Gastroesophageal sphincter (tissue), 4 donors: ENCODE results near the gene EBLN2. TPM values are rescaled to one million over a fixed set of nuclear protein-coding genes. Genes with fewer than 3 reads are reported as not detected.
A peak's percentile ranks its signal among the peaks of the same experiment; 100 is the strongest.
"Not testable (repeated sequence)": the region's sequence is repeated elsewhere in the genome, so short reads cannot be mapped to it uniquely, and the experiment has no call there.

Source experiments
- ATAC-seq: fragments of 150-250 bp; one replicate; pipeline ENCODE4 v1.9.1; 2016; ENCODE audit warnings: mild to moderate bottlenecking, moderate library complexity
- H3K27ac ChIP-seq, 4 donors: fragments of 200-600 bp; sonication (generic) in 3 of 4; 1 replicate in 3 of 4; 2 replicates in 1 of 4; pipeline ENCODE4 v1.5.1; 2016 to 2019
- H3K27me3 ChIP-seq: fragments of 200-600 bp; sonication (generic); one replicate; pipeline ENCODE4 v1.5.1; 2019
- H3K36me3 ChIP-seq, 2 donors: fragments of 200-600 bp; sonication (generic); one replicate each; pipeline ENCODE4 v1.5.1; 2019; ENCODE audit warnings: control low read depth in 1 of 2
- H3K4me1 ChIP-seq, 3 donors: fragments of 200-600 bp; sonication (generic); 1 replicate in 2 of 3; 2 replicates in 1 of 3; pipeline ENCODE4 v1.5.1; 2016 to 2019; ENCODE audit warnings: control low read depth in 2 of 3
- H3K4me3 ChIP-seq, 2 donors: fragments of 200-600 bp; sonication (generic); one replicate each; pipeline ENCODE4 v1.5.1; 2019; ENCODE audit warnings: mild to moderate bottlenecking in 1 of 2, moderate library complexity in 1 of 2
- H3K9me3 ChIP-seq, 3 donors: fragments of 200-600 bp; sonication (generic); one replicate each; pipeline ENCODE4 v1.5.1; 2017 to 2019; ENCODE audit warnings: control low read depth in 2 of 3
- CTCF ChIP-seq, 4 experiments: fragments of 200-600 bp in 2 of 4; fragments of 450-650 bp in 2 of 4; sonication (generic) in 1 of 4; IDR thresholded peaks; one replicate each; pipeline ENCODE4 v1.5.1; 2017 to 2019; ENCODE audit warnings: antibody characterized with exemption in 4 of 4, mild to moderate bottlenecking in 2 of 4, moderate library complexity in 2 of 4
- EP300 ChIP-seq: sonication (generic); formaldehyde crosslinking; IDR thresholded peaks from one replicate; pipeline ENCODE4 v1.6.1; 2017; ENCODE audit warnings: antibody characterized with exemption, mild to moderate bottlenecking
- POLR2A ChIP-seq, 2 donors: fragments of 450-650 bp; IDR thresholded peaks; one replicate each; pipeline ENCODE4 v1.6.1; 2017; ENCODE audit warnings: antibody characterized with exemption in 2 of 2, mild to moderate bottlenecking in 2 of 2, moderate library complexity in 1 of 2
- POLR2AphosphoS5 ChIP-seq: sonication (generic); formaldehyde crosslinking; IDR thresholded peaks from one replicate; pipeline ENCODE4 v1.6.1; 2017; ENCODE audit warnings: antibody characterized with exemption
- WGBS, 2 donors: methylation state at CpG; one replicate each; pipeline ENCODE4 v1.1.5; 2018; ENCODE audit warnings: low coverage in 1 of 2; 5-methylcytosine and 5-hydroxymethylcytosine counted together
- total RNA-seq, 4 donors: library from RNA; depleted of rRNA; stranded (reverse); fragments of >200 nt; gene quantifications; one replicate each; pipeline ENCODE4 v1.1.0, GENCODE V29; 2016

EBLN2 gene
- total RNA-seq, 4 donors from 2014 or later, result 2.3 to 8.9 (median 5.0) TPM; not detected in 1

- 15 to 17% methylated on average over 5 of the region's 5 CpGs for WGBS, 2 donors
- TF ChIP-seq CTCF (IDR thresholded peaks at IDR 0.05) (peak; percentile 39 to 64 (median 54)), POLR2A (IDR thresholded peaks at IDR 0.05) (no peak)
- Histone ChIP-seq H3K4me3 (no peak overlapping the region), H3K9me3 (no peaks in the 10 kb centered on the region), H3K27me3 (no peaks in the 10 kb centered on the region), H3K36me3 (peaks cover 0 to under 1% of the 10 kb centered on the region in 2 donors), H3K4me1 (peaks cover 3 to 48% (median 9%) of the 10 kb centered on the region in 3 donors), H3K27ac (no peak overlapping the region)
- no peak for ATAC-seq
Measured at GRCh38 chr3:73056014-73056844, 5.2 kb upstream of the EBLN2 start.

- Histone ChIP-seq H3K27ac (no peak overlapping the region), H3K4me3 (no peak overlapping the region), H3K36me3 (peaks cover 0 to 6% of the 10 kb centered on the region in 2 donors), H3K9me3 (no peaks in the 10 kb centered on the region), H3K4me1 (peaks cover 3 to 52% (median 10%) of the 10 kb centered on the region in 3 donors), H3K27me3 (no peaks in the 10 kb centered on the region)
- ATAC-seq, result no peak
- TF ChIP-seq POLR2AphosphoS5 (no peak), POLR2A (IDR thresholded peaks at IDR 0.05) (no peak), CTCF (IDR thresholded peaks at IDR 0.05) (no peak), EP300 (no peak)
Measured at GRCh38 chr3:73056845-73057150, 4.7 kb upstream of the EBLN2 start.

GRCh38 chr3:73060302-73060723 is 1.1 kb upstream of the EBLN2 start:
- H3K27ac ChIP-seq, result no peak overlapping the region
- H3K4me1 ChIP-seq, result peaks cover 3 to 41% (median 10%) of the 10 kb centered on the region in 3 donors
- TF ChIP-seq POLR2AphosphoS5 (no peak), CTCF (IDR thresholded peaks at IDR 0.05) (no peak), EP300 (no peak), POLR2A (IDR thresholded peaks at IDR 0.05) (no peak)
- H3K9me3 ChIP-seq, result no peaks in the 10 kb centered on the region
- H3K36me3 ChIP-seq, result peaks cover 0 to 40% of the 10 kb centered on the region in 2 donors
- no peak for ATAC-seq
- no peak overlapping the region for H3K4me3 ChIP-seq
- H3K27me3 ChIP-seq, result no peaks in the 10 kb centered on the region
- 88 to 90% methylated on average over 1 of the region's 1 CpG for WGBS, 2 donors

GRCh38 chr3:73066243-73066642 is 4.8 kb downstream of the EBLN2 start:
- H3K27ac ChIP-seq, ATAC-seq: not testable (repeated sequence)
- peaks cover 0 to 55% of the 10 kb centered on the region in 2 donors for H3K36me3 ChIP-seq

GRCh38 chr3:73068419-73068818 is 7.0 kb downstream of the EBLN2 start:
- Histone ChIP-seq H3K27me3 (no peaks in the 10 kb centered on the region), H3K9me3 (no peaks in the 10 kb centered on the region), H3K4me1 (peaks cover 0 to 16% (median 2%) of the 10 kb centered on the region in 3 donors), H3K36me3 (peaks cover 0 to 33% of the 10 kb centered on the region in 2 donors), H3K4me3 (no peak overlapping the region), H3K27ac (no peak overlapping the region)
- TF ChIP-seq POLR2AphosphoS5, result no peak
- no peak for ATAC-seq
- 49 to 53% methylated on average over 3 of the region's 3 CpGs for WGBS, 2 donors

More at GRCh38 chr3:73066243-73066642, 4.8 kb downstream of the EBLN2 start:
- H3K27me3 ChIP-seq, H3K4me3 ChIP-seq, H3K9me3 ChIP-seq: not testable (repeated sequence)
- H3K4me1 ChIP-seq, result peaks cover 0 to 15% (median 1%) of the 10 kb centered on the region in 3 donors

GRCh38 chr3:73069187-73069586 is 7.7 kb downstream of the EBLN2 start:
- no peak for ATAC-seq
- no peak overlapping the region for H3K4me3 ChIP-seq
- TF ChIP-seq EP300, result no peak
- H3K27ac ChIP-seq, result no peak overlapping the region
- no peaks in the 10 kb centered on the region for H3K9me3 ChIP-seq
- 92 to 93% methylated on average over 2 to 3 of the region's 5 CpGs for WGBS, 2 donors
- peaks cover 0 to 16% (median 2%) of the 10 kb centered on the region in 3 donors for H3K4me1 ChIP-seq
- H3K36me3 ChIP-seq, result peaks cover 0 to 26% of the 10 kb centered on the region in 2 donors
- H3K27me3 ChIP-seq, result no peaks in the 10 kb centered on the region
